SU-DHL-6 (cell line): ENCODE data around the gene UQCC2.

Experiments used
- H2AFZ ChIP-seq: fragments of 200-600 bp; sonication (generic); 2 replicates; pipeline ENCODE4 v1.6.1; 2014; ENCODE audit warnings: low read depth, mild to moderate bottlenecking, moderate library complexity, mixed read lengths, antibody characterized with exemption, low read length; ENCODE audit not compliant: severe bottlenecking
- H3F3A ChIP-seq: fragments of 200-600 bp; shearing (Covaris generic); 2 replicates; pipeline ENCODE4 v1.6.0; 2016; ENCODE audit warnings: antibody characterized with exemption, mild to moderate bottlenecking; ENCODE audit not compliant: insufficient read depth
- H3K27ac ChIP-seq: fragments of 200-600 bp; sonication (generic); 2 replicates; pipeline ENCODE4 v1.5.1; 2016; ENCODE audit warnings: low read depth, mild to moderate bottlenecking, low read length, moderate library complexity, mixed read lengths
- H3K27me3 ChIP-seq: fragments of 200-600 bp; sonication (generic), shearing (Covaris generic); 2 replicates; pipeline ENCODE4 v1.6.0; 2014; ENCODE audit warnings: mild to moderate bottlenecking, low read length
- H3K36me3 ChIP-seq: fragments of 200-600 bp; sonication (generic); 2 replicates; pipeline ENCODE4 v1.6.1; 2014; ENCODE audit warnings: mild to moderate bottlenecking, low read length, mixed read lengths
- H3K4me2 ChIP-seq: fragments of 300-600, 200-600 bp; shearing (Covaris generic), sonication (generic); 2 replicates; pipeline ENCODE4 v1.6.0; 2014; ENCODE audit warnings: low read length, low read depth, mild to moderate bottlenecking; ENCODE audit not compliant: poor library complexity, severe bottlenecking
- H3K4me3 ChIP-seq: fragments of 200-600 bp; sonication (generic); 2 replicates; pipeline ENCODE4 v1.5.1; 2014; ENCODE audit warnings: antibody characterized with exemption, low read length, mild to moderate bottlenecking, mixed read lengths; ENCODE audit not compliant: insufficient read depth, poor library complexity, severe bottlenecking
- H3K79me2 ChIP-seq: fragments of 200-600 bp; sonication (generic); 2 replicates; pipeline ENCODE4 v1.6.1; 2014; ENCODE audit warnings: mild to moderate bottlenecking, low read length, moderate library complexity; ENCODE audit not compliant: insufficient read depth
- H3K9ac ChIP-seq: fragments of 200-600 bp; sonication (generic); 2 replicates; pipeline ENCODE4 v1.7.0; 2014; ENCODE audit warnings: mild to moderate bottlenecking, low read length
- H3K9me2 ChIP-seq: fragments of 200-600 bp; sonication (generic); replicated peaks from 2 replicates; pipeline ENCODE4 v1.6.1; 2014; ENCODE audit warnings: low read length; ENCODE audit not compliant: insufficient read depth
- H3K9me3 ChIP-seq: fragments of 200-600 bp; sonication (generic); 2 replicates; pipeline ENCODE4 v1.6.1; 2014; ENCODE audit warnings: low read length, mixed read lengths; ENCODE audit not compliant: insufficient read depth
- H4K20me1 ChIP-seq: fragments of 200-600 bp; sonication (generic); 2 replicates; pipeline ENCODE4 v1.6.1; 2014; ENCODE audit warnings: low read depth, mild to moderate bottlenecking, antibody characterized with exemption, low read length, moderate library complexity, mixed read lengths
- EZH2phosphoT487 ChIP-seq: fragments of 200-600 bp; sonication (generic), shearing (Covaris generic); conservative IDR thresholded peaks from 2 replicates; pipeline ENCODE4 v1.6.1; 2018; ENCODE audit warnings: mild to moderate bottlenecking, antibody characterized with exemption, low read length, moderate library complexity, mixed read lengths
- TF ChIP-seq, protein P1 (sequence below): fragments of 200-600 bp; sonication (generic); IDR thresholded peaks from one replicate; pipeline ENCODE4 v1.5.1; 2017; ENCODE audit warnings: antibody characterized with exemption, mild to moderate bottlenecking, low read length, moderate library complexity; ENCODE audit not compliant: insufficient read depth, poor library complexity, severe bottlenecking

UQCC2 gene

DNA sequence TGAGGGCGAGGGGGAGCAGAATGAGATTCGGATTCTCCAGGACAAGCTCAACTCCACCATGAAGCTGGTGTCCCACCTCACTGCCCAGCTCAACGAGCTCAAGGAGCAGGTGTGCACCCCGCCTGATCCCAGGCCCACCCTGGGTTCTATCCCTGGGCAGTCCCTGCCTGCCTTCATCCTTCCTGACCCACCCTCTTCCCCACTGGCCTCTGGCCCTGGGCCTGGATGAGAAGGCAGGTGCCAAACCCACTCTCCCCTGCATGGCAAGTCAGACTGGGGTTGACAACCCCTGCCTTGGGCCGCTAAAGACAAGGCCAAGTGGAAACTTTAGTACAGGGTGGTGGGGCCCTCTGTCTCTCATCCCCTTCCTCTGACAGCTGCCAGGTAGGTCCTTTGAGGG is 16.5 kb downstream of the UQCC2 start:
- no peak overlapping the region for H3K9ac ChIP-seq
- H3K4me3 ChIP-seq = no peak overlapping the region
- no peak overlapping the region for H3K27ac ChIP-seq
- no peaks in the 10 kb centered on the region for H3K27me3 ChIP-seq
- no peaks in the 10 kb centered on the region for H3K79me2 ChIP-seq
- H4K20me1 ChIP-seq = no peaks in the 10 kb centered on the region
- no peak overlapping the region for H2AFZ ChIP-seq
- H3K9me2 ChIP-seq = no peaks in the 10 kb centered on the region
- no peaks in the 10 kb centered on the region for H3K9me3 ChIP-seq
- H3K36me3 ChIP-seq = 0 out of 2 replicates have a peak, but pooled peaks cover under 1% of the 10 kb centered on the region
- no peak overlapping the region for H3K4me2 ChIP-seq
- no peak for TF ChIP-seq EZH2phosphoT487
- TF ChIP-seq, protein P1, sequence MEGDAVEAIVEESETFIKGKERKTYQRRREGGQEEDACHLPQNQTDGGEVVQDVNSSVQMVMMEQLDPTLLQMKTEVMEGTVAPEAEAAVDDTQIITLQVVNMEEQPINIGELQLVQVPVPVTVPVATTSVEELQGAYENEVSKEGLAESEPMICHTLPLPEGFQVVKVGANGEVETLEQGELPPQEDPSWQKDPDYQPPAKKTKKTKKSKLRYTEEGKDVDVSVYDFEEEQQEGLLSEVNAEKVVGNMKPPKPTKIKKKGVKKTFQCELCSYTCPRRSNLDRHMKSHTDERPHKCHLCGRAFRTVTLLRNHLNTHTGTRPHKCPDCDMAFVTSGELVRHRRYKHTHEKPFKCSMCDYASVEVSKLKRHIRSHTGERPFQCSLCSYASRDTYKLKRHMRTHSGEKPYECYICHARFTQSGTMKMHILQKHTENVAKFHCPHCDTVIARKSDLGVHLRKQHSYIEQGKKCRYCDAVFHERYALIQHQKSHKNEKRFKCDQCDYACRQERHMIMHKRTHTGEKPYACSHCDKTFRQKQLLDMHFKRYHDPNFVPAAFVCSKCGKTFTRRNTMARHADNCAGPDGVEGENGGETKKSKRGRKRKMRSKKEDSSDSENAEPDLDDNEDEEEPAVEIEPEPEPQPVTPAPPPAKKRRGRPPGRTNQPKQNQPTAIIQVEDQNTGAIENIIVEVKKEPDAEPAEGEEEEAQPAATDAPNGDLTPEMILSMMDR = no peak
- peaks cover 14% of the 10 kb centered on the region for H3F3A ChIP-seq

- Histone ChIP-seq H4K20me1 (no peaks in the 10 kb centered on the region), H3K27ac (no peak overlapping the region), H3K4me2 (no peak overlapping the region), H3K9ac (no peak overlapping the region), H3K36me3 (no peaks in the 10 kb centered on the region), H3K4me3 (no peak overlapping the region), H3K27me3 (no peaks in the 10 kb centered on the region), H3F3A (peaks cover 10% of the 10 kb centered on the region), H3K9me3 (no peaks in the 10 kb centered on the region), H2AFZ (no peak overlapping the region), H3K9me2 (no peaks in the 10 kb centered on the region), H3K79me2 (no peaks in the 10 kb centered on the region)
- TF ChIP-seq EZH2phosphoT487 = no peak
- TF ChIP-seq, protein P1 = no peak
These were observed 17.0 kb downstream of the UQCC2 start for GRCh38 chr6:33694401-33694931.

DNA sequence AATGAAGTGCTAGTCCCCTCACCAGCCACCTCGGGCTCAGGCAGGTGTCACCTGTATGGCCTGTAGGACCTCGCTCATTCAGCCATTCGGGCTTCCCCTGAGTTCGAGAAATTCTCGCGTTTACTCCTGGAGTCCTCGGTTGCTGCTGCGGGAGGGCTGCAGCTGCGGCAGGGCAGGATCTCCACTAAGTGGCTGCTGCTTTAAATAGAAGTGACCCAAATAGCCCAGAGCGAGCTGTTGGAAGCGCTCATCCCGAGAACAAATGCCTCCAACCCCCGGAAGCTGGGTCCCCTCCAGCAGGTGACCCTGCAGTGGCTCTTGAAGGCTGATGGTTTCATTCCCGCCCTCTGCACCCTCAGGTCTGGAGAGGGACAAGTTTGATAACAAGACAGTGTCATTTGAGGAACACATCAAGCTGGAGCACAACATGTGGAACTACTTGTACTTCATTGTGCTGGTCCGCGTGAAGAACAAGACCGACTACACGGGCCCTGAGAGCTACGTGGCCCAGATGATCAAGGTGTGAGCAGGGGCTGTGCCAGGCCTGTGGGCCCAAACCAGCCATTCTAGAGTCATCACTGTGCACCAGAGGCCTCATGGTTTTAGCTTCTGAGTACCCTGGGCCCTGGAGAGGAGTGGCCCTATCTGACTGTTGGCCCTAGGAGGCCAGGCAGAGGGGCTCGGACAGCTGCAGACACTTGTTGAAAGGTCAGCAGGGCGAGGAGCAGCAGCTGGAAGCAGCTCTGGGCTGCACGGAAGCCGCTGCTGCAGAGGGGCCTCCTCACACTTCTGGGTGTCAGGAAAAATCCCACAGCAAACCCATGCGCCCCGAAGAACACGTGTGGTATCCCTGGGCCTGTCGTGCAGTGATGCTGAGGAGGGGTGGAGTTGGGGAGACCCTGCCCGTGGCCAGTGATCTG is 18.1 kb downstream of the UQCC2 start:
- TF ChIP-seq, protein P1 = no peak
- no peak for TF ChIP-seq EZH2phosphoT487
- Histone ChIP-seq H3K27me3 (no peaks in the 10 kb centered on the region), H2AFZ (no peak overlapping the region), H3F3A (0 out of 2 replicates have a peak, but pooled peaks cover 2% of the 10 kb centered on the region), H3K4me2 (no peak overlapping the region), H3K9ac (no peak overlapping the region), H3K27ac (no peak overlapping the region), H3K36me3 (no peaks in the 10 kb centered on the region), H3K79me2 (no peaks in the 10 kb centered on the region), H3K9me2 (no peaks in the 10 kb centered on the region), H3K9me3 (no peaks in the 10 kb centered on the region), H3K4me3 (no peak overlapping the region), H4K20me1 (no peaks in the 10 kb centered on the region)
